HG02610 (cell line): ENCODE results near the gene CLIP2.
"Not testable (repeated sequence)": the region's sequence is repeated elsewhere in the genome, so short reads cannot be mapped to it uniquely, and the experiment has no call there.

Experiments used
- ATAC-seq: cut with Tn5 transposase; IDR thresholded peaks from one replicate; pipeline ENCODE4 v1.9.1; 2021; ENCODE audit warnings: mild to moderate bottlenecking, moderate library complexity; ENCODE audit not compliant: unreplicated experiment

Gene CLIP2

DNA sequence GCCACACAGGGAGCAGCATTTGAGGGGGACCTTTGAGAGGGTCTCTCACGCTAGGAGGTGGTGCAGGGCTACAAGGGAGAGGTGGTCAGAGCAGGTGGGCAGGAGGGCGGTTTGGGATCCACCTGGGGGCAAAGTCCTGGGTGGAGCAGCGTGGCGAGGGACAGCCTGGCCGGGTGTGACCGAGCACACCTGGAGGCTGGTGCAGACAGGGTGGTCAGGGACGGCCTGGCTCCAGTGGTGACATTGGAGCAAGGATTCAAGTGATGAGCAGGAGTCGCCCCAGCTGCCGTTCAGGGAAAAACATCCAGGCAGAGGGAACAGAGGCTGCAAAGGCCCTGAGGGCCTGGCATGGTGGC, 36.0 kb downstream of the CLIP2 start:
- no peak for ATAC-seq

DNA sequence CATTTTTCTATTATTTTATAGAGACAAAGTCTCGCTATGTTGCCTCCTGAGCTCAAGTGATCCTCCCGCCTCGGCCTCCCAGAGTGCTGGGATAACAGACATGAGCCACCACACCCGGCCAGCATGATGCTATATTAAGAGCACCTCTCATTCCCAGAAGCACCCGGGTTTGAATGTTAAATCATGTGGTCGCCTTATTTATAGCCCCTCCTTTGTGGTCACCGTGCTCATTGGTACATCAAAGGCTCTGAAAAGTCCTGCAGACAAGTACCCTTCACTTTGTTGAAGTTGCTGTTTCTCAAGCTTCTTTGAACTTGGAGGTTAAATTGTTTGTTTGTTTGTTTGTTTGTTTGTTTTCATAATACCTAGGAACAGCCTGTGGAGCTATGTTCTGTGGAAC, 40.0 kb downstream of the CLIP2 start:
- no peak for ATAC-seq

DNA sequence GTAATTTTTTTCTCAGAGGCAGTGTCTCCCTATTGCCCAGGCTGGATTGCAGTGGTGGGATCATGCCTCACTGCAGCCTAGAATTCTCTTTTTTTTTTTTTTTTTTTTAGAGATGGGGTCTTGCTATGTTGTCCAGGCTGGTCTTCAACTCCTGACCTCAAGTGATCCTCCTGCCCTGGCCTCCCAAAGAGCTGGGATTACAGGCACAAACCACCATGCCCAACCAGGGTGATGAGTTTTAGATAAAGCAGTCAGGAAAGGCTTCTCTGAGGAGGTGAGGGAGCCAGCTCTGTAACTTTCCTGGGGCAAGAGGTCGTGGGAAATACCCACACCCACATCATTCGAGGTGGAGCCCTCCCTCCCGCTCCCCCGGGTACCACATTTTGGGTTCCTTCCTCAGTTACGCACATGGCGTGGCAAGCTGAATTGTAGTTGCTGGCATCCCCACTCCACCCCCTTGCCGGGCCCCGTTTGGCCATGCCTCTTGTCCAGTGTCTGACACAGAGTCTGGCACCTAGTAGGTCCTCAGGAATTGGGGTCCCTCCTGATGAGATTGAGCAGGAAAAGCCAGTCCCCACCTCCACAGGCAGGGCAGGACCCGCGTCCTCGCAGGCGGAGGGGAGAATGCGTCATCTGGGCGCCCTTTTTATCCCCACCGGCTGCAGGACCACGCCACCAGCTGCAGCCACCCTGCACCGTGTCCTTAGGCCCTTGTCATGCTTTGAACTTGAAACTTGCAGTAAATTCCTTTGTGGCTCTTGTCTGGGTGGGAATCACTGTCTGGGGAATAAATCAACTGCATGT, 43.4 kb downstream of the CLIP2 start:
- ATAC-seq, result no peak

DNA sequence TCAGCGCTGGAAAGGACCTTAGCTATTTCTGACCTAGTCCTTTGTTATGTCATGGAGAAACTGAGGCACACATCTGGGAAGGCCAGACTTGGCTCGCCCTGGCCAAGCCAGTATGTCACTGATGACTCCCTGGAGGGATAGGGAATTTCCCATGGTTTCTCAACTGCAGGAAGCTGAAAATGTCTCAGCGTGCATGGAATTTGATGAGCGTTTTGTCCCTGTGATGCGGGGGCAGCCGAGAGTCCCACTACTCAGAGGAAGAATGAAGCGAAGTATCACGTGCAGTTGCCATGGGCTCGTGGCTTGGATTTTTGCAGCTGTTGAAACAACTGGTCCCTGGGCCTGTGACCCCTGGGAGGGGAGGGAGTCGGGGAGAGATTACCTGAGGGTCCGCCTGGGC, 44.8 kb downstream of the CLIP2 start:
- ATAC-seq, result no peak

DNA sequence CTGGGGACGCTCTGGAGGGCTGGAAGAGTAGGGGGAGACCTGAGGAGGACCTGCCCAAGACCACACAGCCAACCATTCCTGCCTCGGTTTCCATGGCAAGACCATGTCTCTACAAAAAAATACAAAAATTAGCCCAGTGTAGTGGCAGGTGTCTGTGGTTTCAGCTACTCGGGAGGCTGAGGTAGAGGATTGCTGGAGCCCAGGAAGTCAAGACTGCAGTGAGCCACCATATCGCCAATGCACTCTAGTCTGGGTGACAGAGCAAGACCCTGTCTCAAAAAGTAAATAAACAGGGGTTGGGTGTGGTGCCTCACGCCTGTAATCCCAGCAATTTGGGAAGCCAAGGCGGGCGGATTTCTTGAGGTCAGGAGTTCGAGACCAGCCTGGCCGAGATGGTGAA, 48.7 kb downstream of the CLIP2 start:
- ATAC-seq, result no peak

DNA sequence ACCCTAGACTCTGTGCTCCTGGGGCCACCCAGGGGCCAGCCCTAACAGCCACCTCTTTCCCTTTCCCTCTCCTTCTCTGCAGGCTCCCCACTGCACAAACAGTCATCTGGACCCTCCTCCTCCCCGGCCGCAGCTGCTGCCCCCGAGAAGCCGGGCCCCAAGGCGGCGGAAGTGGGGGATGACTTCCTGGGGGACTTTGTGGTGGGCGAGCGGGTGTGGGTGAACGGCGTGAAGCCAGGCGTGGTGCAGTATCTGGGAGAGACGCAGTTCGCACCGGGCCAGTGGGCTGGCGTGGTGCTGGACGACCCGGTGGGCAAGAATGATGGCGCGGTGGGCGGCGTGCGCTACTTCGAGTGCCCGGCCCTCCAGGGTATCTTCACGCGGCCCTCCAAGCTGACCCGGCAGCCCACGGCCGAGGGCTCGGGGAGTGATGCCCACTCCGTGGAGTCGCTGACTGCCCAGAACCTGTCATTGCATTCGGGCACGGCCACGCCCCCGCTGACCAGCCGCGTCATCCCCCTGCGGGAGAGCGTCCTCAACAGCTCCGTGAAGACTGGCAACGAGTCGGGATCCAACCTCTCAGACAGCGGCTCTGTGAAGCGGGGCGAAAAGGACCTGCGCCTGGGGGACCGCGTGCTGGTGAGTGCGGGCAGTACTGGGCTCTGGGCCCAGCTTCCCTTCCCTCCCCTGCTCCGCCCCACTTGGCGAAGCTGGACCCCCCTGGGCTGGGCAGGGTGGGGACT, 49.3 kb downstream of the CLIP2 start:
- ATAC-seq, result no peak

DNA sequence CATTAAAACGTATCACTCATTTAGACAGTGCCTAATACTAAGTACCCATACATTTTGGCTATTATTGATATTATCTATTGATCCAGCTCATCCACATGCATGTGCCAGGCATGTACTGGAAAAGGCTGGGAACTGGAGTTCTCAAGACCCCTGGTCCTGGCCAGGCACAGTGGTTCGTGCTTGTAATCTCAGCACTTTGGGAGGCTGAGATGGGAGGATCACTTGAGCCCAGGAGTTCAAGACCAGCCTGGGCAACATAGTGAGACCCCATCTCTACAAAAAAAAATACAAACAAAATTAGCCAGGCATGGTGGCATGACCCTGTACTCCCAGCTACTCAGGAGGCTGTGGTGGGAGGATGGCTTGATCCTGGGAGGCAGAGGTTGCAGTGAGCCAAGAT, 50.4 kb downstream of the CLIP2 start:
- ATAC-seq, result not testable (repeated sequence)

DNA sequence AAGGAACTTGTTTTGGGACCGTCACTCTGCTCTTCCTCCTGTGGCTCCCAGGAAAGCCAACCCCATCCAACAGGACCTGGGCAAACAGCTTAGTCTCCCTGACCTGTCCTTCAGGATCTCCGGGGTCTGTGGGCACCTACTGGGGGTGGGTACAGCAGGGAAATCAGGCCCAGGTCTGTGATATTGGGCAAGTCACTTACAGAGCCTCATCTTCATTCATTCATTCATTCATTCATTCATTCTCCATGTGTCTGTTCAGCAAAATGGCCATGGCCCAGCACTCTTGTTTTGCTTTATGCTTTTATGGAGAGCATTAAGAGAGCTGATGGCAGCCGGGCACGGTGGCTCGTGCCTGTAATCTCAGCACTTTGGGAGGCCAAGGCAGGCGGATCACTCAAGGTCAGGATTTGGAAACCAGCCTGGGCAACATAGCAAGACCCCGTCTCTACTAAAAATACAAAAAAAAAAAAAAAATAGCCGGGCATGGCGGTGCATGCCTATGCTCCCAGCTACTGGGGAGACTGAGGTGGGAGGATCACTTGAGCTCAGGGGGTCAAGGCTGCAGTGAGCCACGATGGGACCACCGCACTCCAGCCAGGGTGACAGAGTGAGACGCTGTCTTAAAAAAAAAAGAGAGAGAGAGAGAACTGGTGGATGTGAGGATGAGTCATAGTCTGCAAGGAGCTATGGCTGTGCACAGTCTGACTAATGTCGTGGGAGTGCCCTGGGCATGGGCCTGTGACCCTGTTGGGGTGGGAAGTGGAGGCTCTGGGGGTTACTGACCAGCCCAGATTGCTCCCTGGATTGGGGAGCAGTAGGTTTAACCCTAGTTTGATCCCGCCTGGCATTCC, 54.3 kb downstream of the CLIP2 start:
- no peak for ATAC-seq

DNA sequence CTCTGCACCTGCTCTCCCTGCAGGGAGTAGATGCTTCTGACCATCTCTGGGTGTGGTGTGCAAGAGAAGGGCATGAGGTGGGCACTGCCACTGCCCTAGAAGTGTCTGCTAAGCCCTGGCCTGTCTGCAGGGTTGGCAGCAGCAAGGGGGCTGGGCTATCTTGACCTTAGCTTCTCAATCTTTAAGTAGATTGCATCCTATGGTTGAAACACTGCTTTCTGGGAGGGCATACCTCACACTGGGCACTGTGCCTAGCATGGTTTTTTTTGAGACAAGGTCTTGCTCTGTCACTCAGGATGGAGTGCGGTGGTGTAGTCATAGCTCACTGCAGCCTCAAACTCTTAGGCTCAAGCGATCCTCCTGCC, 54.9 kb downstream of the CLIP2 start:
- ATAC-seq, result no peak

DNA sequence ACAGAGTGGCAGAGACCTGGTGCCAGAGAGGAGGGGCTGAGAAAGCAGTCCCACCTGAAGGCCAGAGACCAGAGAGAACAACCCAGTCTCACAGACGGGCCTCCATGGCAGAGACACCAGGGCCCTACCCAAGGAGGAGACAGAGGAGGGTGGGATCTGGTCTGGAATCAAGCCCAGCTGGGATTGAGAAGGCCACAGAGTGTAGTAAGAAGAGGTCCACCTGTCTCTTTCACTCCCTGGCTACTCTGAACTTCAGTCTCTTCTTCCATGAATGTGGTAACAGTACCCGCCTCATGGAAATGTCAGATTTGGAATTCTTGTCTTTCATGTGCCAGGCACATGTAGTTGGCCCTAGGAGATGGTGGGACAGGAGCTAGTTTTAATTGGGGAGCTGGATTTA, 55.6 kb downstream of the CLIP2 start:
- no peak for ATAC-seq

DNA sequence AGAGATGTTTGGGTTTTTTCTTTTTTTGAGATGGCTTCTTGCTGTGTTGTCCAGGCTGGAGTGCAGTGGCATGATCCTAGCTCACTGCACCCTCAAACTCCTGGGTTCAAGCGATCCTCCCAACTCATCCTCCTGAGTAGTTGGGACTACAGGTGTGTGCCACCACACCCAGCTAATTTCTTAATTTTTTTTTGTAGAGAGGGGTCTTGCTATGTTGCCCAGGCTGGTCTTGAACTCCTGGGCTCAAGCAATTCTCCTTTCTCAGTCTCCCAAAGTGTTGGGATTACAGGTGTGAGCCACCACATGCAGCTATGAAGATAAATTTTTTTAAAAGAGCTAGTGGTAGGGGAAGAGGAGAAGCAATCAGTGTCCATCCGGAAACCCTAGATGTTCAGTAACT, 56.8 kb downstream of the CLIP2 start:
- ATAC-seq, result no peak

DNA sequence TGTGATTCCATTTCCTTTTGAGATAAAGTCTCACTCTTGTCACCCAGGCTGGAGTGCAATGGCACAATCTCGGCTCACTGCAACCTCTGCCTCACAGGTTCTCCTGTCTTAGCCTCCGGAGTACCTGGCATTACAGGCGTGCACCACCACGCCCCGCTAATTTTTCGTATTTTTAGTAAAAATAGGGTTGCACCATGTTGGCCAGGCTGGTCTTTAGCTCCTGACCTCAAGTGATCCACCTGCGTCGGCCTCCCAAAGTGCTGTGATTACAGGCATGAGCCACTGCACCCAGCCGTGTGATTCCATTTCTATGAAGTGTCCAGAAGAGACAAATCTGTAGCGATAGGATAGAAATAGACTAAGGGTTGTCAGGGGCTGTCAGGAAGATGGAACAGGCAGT, 60.4 kb downstream of the CLIP2 start:
- ATAC-seq, result no peak

DNA sequence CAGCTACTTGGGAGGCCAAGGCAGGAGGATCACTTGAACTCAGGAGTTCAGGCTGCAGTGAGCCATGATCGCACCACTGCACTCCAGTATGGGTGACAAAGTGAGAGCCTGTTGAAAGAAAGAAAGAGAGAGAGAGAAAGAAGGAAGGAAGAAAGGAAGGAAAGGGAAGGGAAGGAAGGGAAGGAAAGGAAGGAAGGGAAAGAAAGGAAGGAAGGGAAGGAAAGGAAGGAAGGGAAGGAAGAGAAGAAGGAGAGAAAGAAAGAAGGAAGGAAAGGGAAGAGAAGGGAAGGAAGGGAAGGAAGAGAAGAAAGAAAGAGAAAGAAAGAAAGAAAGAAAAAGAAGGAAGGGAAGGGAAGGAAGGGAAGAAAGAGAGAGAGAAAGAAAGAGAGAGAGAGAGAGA, 61.5 kb downstream of the CLIP2 start:
- no peak for ATAC-seq

DNA sequence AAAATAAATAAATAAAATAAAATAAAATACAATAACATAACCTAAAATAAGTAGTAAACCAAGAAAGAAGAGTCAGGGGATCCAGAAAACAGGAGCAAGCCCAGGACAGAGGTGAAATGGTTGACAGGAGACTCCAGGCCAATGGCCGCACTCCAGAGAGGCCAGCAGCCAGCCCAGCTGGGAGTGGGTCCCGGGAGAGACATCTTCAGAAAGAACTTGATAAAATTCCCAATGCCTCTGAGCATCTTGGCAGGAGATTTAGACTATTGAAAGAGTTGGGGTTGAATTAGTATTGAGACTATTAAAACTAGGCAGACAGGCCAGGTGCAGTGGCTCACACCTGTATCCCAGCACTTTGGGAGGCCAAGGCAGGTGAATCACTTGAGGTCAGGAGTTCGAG, 62.6 kb downstream of the CLIP2 start:
- ATAC-seq, result no peak

DNA sequence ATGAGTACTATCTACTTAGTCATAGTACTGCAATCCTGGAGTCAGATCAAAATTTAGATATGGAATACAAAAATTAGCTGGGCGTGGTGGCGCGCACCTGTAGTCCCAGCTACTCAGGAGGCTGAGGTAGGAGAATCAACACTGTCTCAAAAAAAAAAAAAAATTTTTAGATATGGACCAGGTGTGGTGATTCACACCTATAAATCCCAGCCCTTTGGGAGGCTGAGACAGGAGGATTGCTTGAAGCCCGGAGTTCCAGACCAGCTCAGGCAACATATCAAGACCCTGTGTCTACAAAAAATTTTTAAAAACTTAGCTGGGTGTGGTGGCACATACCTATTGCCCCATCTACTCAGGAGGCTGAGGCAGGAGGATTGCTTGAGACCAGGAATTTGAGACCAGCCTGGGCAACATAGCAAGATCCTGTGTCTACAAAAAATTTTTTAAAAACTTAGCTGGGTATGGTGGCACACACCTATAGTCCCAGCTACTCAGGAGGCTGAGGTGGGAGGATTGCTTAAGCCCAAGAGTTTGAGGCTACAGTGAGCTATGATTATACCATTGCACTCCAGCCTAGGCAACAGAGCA, 63.4 kb downstream of the CLIP2 start:
- not testable (repeated sequence) for ATAC-seq

DNA sequence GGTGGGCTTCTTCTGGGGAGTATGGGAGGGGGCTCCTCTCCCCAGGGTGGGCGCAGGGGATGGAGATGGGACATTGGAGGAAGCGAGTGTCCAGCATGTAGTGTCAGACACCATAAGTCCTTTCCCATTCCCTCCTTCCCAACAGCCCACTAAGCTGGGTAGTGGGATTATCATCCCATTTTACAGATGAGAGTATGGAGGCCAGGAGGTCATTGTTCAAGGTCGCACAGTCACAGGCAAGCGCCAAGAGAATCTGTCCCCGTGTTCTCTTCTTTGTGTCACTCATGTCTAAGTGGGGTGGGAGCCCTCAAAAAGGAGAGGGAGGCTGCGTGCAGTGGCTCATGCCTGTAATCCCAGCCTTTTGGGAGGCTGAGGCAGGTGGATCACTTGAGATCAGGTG, 64.8 kb downstream of the CLIP2 start:
- no peak for ATAC-seq

DNA sequence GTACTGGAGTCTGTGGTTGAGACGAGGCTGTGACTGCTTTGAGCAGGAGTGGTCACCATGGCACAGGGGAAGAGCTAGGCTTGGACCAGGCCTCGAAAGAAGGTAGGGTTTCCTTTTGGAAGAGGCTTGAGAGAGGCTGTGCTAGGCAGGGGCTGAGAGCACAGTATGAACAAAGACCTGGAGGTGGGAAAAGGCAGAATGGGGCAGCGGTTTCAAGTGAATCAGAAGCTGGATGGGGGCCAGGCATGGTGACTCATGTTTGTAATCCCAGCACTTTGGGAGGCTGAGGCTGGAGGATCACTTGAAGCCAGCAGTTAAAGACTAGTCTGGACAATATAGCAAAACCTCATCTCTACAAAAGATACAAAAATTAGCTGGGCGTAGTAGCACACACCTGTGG, 65.9 kb downstream of the CLIP2 start:
- ATAC-seq, result no peak

DNA sequence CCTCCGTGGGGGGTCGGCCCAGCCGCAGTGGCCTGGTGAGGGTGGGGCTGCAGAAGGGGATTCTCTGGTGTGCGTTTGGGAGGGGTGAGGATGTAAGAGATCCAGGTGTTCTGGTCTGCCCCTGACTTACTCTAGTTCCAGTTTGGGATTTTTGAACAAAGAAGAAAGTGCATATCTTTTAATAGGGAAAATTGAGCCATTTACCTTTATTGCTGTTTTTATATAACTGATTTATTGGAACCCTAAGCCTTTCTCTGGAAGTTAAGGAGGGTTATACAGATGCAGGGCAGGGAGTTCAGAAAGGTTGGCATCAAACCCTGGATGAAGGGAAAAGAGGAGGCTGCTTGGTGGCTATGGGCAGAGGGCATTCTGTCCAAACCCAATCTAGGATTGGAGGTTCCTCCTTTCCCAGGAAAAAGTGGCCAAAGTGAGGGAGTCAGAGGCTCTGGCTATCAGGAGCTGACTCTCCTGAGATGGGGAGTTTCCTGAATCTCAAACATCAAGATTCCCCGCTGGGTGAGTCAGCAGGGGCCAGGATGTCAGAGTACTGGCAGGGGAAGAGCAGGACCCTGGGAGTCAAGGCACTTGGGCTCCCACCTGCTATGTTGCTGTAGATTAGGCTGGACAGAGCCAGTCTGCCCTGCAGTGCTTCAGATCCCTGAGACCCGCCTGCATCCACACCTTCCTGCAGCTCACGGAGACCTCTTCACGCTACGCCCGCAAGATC, 67.5 kb downstream of the CLIP2 start:
- ATAC-seq, result no peak

DNA sequence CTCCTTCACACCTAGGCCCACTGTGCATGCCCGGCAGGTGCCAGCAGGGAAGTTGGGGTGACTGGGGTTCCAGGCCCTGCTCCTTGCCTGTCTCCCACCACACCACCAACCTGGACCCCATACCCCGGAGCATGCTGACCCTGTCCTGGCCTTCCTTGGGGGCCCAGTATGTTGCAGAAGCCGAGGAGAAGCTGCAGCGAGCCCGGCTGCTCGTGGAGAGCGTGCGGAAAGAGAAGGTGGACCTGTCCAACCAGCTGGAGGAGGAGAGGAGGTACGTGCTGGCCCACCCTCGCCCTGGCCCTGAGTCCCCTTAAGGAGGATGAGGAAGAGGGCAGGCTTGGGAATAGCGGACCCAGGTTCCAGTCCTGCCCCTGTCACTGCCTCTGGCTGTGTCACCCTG, 70.8 kb downstream of the CLIP2 start:
- no peak for ATAC-seq

DNA sequence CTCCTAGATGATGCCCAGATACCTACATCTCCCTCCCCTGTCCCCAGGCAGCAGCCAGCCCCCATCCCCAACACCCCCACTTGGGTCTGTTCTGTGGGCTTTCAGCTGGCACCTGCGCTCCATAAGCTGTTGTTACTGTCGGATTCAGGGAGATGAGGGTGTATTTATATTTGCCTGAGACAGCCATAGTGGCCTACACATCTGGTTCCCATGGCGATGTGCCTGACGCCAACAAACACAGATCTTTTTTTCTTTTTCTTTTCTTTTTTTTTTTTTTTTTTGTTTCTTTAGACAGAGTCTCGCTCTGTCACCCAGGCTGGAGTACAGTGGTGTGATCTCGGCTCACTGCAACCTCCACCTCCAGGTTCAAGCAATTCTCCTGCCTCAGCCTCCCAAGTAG, 73.1 kb downstream of the CLIP2 start:
- no peak for ATAC-seq

DNA sequence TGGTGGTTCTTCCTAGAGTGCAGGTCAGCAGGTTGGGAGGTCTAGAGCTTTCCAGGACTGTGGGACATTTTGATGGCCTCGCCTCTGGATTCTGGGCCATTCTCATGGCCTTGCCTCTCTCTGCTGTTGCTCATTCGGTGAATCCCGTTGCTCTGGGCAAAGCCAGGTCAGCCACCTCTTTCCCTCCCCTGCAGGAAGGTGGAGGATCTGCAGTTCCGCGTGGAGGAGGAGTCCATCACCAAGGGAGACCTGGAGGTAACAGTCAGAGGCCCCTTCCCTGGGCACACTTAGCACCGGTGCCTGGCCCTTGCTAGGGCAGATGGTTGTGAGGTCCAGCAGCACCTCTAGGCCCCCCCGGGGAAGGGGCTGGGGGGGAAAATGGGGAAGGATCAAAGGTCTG, 74.9 kb downstream of the CLIP2 start:
- no peak for ATAC-seq
